Measurements from ENCODE around the gene CACNA1B.
"Not testable (repeated sequence)": the region's sequence is repeated elsewhere in the genome, so short reads cannot be mapped to it uniquely, and the experiment has no call there.

The CACNA1B gene

DNA sequence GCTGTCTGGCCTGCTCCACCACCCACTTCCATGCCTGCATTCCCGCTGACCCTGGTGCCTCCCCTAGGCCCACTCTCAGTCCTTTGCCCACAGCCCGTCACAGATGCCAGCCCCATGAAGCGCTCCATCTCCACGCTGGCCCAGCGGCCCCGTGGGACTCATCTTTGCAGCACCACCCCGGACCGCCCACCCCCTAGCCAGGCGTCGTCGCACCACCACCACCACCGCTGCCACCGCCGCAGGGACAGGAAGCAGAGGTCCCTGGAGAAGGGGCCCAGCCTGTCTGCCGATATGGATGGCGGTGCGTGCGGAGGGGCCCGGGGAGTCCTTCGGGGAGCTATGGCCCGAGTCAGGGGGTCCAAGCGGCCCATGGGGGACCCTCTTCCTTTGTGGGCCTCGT is 242.5 kb downstream of the CACNA1B start:
- no peaks in the 10 kb centered on the region for H3K4me1 Mint-ChIP-seq
- H3K27me3 Mint-ChIP-seq, result no peaks in the 10 kb centered on the region
- H3K4me3 Mint-ChIP-seq, result no peak overlapping the region
- DNase-seq, result no peak
- CTCF ChIA-PET, result no interaction called here
- H3K27ac Mint-ChIP-seq, result no peak overlapping the region
- H3K9me3 Mint-ChIP-seq, result no peaks in the 10 kb centered on the region
- no peaks in the 10 kb centered on the region for H3K36me3 Mint-ChIP-seq

GRCh38 chr9:138120511-138121437 is 243.2 kb downstream of the CACNA1B start:
- H3K36me3 Mint-ChIP-seq, result peaks cover 3% of the 10 kb centered on the region
- peaks cover 3% of the 10 kb centered on the region for H3K27me3 Mint-ChIP-seq
- H3K27ac Mint-ChIP-seq, result no peak overlapping the region
- no peak overlapping the region for H3K4me3 Mint-ChIP-seq
- CTCF ChIA-PET, result no interaction called here
- no peak for DNase-seq
- H3K4me1 Mint-ChIP-seq, result no peaks in the 10 kb centered on the region
- H3K9me3 Mint-ChIP-seq, result no peaks in the 10 kb centered on the region

DNA sequence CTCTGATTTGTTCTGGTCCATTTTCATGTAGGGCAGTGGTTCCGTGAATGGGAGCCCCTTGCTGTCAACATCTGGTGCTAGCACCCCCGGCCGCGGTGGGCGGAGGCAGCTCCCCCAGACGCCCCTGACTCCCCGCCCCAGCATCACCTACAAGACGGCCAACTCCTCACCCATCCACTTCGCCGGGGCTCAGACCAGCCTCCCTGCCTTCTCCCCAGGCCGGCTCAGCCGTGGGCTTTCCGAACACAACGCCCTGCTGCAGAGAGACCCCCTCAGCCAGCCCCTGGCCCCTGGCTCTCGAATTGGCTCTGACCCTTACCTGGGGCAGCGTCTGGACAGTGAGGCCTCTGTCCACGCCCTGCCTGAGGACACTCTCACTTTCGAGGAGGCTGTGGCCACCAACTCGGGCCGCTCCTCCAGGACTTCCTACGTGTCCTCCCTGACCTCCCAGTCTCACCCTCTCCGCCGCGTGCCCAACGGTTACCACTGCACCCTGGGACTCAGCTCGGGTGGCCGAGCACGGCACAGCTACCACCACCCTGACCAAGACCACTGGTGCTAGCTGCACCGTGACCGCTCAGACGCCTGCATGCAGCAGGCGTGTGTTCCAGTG is 244.0 kb downstream of the CACNA1B start:
- no peak overlapping the region for H3K4me3 Mint-ChIP-seq
- H3K27ac Mint-ChIP-seq, result no peak overlapping the region
- no peaks in the 10 kb centered on the region for H3K4me1 Mint-ChIP-seq
- H3K36me3 Mint-ChIP-seq, result peaks cover 3% of the 10 kb centered on the region
- peaks cover 3% of the 10 kb centered on the region for H3K27me3 Mint-ChIP-seq
- no peaks in the 10 kb centered on the region for H3K9me3 Mint-ChIP-seq
- no peak for DNase-seq
- CTCF ChIA-PET, result no interaction called here

GRCh38 chr9:138122201-138122600 is 244.6 kb downstream of the CACNA1B start:
- DNase-seq, result peak; percentile 10
- CTCF ChIA-PET, result no interaction called here

GRCh38 chr9:138122676-138123075 is 245.1 kb downstream of the CACNA1B start:
- Mint-ChIP-seq H3K27ac (no peak overlapping the region), H3K9me3 (no peaks in the 10 kb centered on the region), H3K36me3 (peaks cover 3% of the 10 kb centered on the region), H3K4me3 (no peak overlapping the region), H3K4me1 (no peaks in the 10 kb centered on the region), H3K27me3 (peaks cover 3% of the 10 kb centered on the region)
- peak; percentile 6 for DNase-seq
- CTCF ChIA-PET, result no interaction called here

More at GRCh38 chr9:138122201-138122600, 244.6 kb downstream of the CACNA1B start:
- peaks cover 3% of the 10 kb centered on the region for H3K36me3 Mint-ChIP-seq
- no peak overlapping the region for H3K4me3 Mint-ChIP-seq
- no peak overlapping the region for H3K27ac Mint-ChIP-seq
- no peaks in the 10 kb centered on the region for H3K9me3 Mint-ChIP-seq
- peaks cover 3% of the 10 kb centered on the region for H3K27me3 Mint-ChIP-seq
- no peaks in the 10 kb centered on the region for H3K4me1 Mint-ChIP-seq

- CTCF ChIA-PET, result no interaction called here
- DNase-seq, result no peak
- peaks cover 3% of the 10 kb centered on the region for H3K36me3 Mint-ChIP-seq
- peaks cover 3% of the 10 kb centered on the region for H3K27me3 Mint-ChIP-seq
- H3K27ac Mint-ChIP-seq, result no peak overlapping the region
- no peak overlapping the region for H3K4me3 Mint-ChIP-seq
- H3K4me1 Mint-ChIP-seq, result no peaks in the 10 kb centered on the region
- no peaks in the 10 kb centered on the region for H3K9me3 Mint-ChIP-seq
Observed at GRCh38 chr9:138123086-138123485, 245.5 kb downstream of the CACNA1B start.

GRCh38 chr9:138126090-138126857 is 248.7 kb downstream of the CACNA1B start:
- H3K36me3 Mint-ChIP-seq, H3K4me1 Mint-ChIP-seq, H3K4me3 Mint-ChIP-seq, H3K9me3 Mint-ChIP-seq, H3K27ac Mint-ChIP-seq, H3K27me3 Mint-ChIP-seq, CTCF ChIA-PET: not testable (repeated sequence)
- peak; percentile 12 for DNase-seq

- H3K4me1 Mint-ChIP-seq, H3K9me3 Mint-ChIP-seq, H3K27me3 Mint-ChIP-seq, H3K4me3 Mint-ChIP-seq, H3K27ac Mint-ChIP-seq, H3K36me3 Mint-ChIP-seq, CTCF ChIA-PET: not testable (repeated sequence)
- DNase-seq, result peak; percentile 5
Observed at GRCh38 chr9:138126858-138127584, 249.4 kb downstream of the CACNA1B start.

DNA sequence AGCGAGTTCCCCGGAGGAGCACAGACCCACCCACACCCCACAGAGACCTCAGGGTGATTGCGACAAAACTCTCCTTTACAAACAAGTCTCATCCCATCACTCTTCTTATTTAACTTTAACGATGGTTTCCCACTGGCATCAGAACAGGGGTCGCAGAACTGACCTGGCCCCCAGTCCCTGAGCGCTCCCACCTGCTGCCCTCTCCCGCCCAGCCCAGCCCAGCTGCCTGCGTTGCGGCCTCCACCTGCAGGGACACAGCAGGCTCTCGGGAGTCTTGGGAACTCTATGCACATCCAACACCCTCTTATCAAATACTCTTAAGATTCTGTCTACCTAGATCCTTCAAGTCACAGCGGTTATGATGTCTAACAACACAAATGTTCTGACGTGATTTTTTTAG is 250.4 kb downstream of the CACNA1B start:
- H3K4me1 Mint-ChIP-seq, H3K9me3 Mint-ChIP-seq, H3K36me3 Mint-ChIP-seq, H3K27ac Mint-ChIP-seq, H3K4me3 Mint-ChIP-seq, CTCF ChIA-PET, H3K27me3 Mint-ChIP-seq: not testable (repeated sequence)
- peak; percentile 7 for DNase-seq

GRCh38 chr9:138129318-138129717 is 251.7 kb downstream of the CACNA1B start:
- H3K4me1 Mint-ChIP-seq, H3K4me3 Mint-ChIP-seq, H3K27ac Mint-ChIP-seq, H3K9me3 Mint-ChIP-seq, CTCF ChIA-PET, DNase-seq, H3K27me3 Mint-ChIP-seq, H3K36me3 Mint-ChIP-seq: not testable (repeated sequence)

DNA sequence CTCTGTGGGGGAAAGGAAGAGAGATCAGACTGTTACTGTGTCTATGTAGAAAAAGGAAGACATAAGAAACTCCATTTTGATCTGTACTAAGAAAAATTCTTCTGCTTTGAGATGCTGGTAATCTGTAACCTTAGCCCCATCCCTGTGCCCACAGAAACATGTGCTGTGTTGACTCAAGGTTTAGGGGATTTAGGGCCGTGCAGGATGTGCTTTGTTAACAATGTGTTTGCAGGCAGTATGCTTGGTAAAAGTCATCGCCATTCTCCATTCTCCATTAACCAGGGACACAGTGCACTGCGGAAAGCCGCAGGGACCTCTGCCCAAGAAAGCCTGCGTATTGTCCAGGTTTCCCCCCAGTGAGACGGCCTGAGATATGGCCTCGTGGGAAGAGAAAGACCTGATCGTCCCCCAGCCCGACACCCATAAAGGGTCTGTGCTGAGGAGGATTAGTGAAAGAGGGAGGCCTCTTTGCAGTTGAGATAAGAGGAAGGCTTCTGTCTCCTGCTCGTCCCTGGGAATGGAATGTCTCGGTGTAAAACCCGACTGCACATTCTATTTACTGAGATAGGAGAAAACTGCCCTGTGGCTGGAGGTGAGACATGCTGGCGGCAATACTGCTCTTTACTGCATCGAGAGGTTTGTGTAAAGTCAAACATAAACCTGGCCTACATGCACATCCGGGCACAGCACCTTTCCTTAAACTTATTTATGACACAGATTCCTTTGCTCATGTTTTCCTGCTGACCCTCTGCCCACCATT is 255.5 kb downstream of the CACNA1B start:
- H3K36me3 Mint-ChIP-seq, H3K27me3 Mint-ChIP-seq, H3K27ac Mint-ChIP-seq, H3K4me1 Mint-ChIP-seq, H3K9me3 Mint-ChIP-seq, H3K4me3 Mint-ChIP-seq, DNase-seq, CTCF ChIA-PET: not testable (repeated sequence)

DNA sequence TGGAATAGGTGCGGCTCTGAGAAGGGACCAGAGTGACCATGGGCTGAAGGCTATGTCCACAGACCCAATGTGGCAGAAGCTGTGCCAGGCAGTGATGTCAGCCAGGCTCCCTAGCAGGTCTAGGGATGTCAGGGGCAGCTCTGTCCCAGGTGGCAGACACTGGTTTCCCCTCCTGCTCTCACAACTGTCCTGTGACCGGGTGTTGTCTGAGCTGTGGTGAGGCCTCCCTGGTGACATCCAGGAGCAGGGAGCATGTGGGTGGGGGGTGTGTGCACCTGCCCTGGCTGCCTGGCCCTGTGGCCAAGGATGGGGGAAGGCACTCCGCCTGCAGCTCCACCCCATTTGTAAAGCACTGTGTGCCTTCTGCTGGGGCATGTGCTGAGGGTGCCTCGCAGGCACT is 257.0 kb downstream of the CACNA1B start:
- H3K4me3 Mint-ChIP-seq, H3K36me3 Mint-ChIP-seq, H3K27me3 Mint-ChIP-seq, H3K9me3 Mint-ChIP-seq, H3K4me1 Mint-ChIP-seq, DNase-seq, CTCF ChIA-PET, H3K27ac Mint-ChIP-seq: not testable (repeated sequence)

GRCh38 chr9:138139096-138139495 is 261.5 kb downstream of the CACNA1B start:
- CTCF ChIA-PET, H3K9me3 Mint-ChIP-seq, H3K36me3 Mint-ChIP-seq, H3K27me3 Mint-ChIP-seq, H3K4me1 Mint-ChIP-seq, H3K27ac Mint-ChIP-seq, DNase-seq, H3K4me3 Mint-ChIP-seq: not testable (repeated sequence)

GRCh38 chr9:138140980-138141379 is 263.4 kb downstream of the CACNA1B start:
- H3K36me3 Mint-ChIP-seq, H3K9me3 Mint-ChIP-seq, H3K4me1 Mint-ChIP-seq, H3K27ac Mint-ChIP-seq, CTCF ChIA-PET, H3K4me3 Mint-ChIP-seq, DNase-seq, H3K27me3 Mint-ChIP-seq: not testable (repeated sequence)

Measured in activated naive CD4-positive, alpha-beta T cell treated with anti-CD3 and anti-CD28 coated beads, Interleukin-2, amount 10 ng/mL, durations not matched to agents 7 days and 5 days (primary cell).